Keratinocyte (primary cell): ENCODE results near the gene HMGN5. TPM values are rescaled to one million over a fixed set of nuclear protein-coding genes. Genes with fewer than 3 reads are reported as not detected.
A peak's percentile ranks its signal among the peaks of the same experiment; 100 is the strongest.

ENCODE experiments used
- DNase-seq: peaks from one replicate; pipeline ENCODE4 v3.0.0-alpha.2; 2011; ENCODE audit warnings: low read depth, missing footprints, low spot score
- FAIRE-seq: peaks from 2 replicates; lab custom pipeline; 2011; peaks lifted over from hg19 to GRCh38; lab: Jason Lieb, UNC
- H2AFZ ChIP-seq: 2 replicates; pipeline ENCODE4 v1.6.0; 2012; ENCODE audit warnings: low read length, control low read depth, inconsistent platforms; ENCODE audit not compliant: control insufficient read depth
- H3K27ac ChIP-seq: 2 replicates; pipeline ENCODE4 v1.5.1; 2011; ENCODE audit warnings: low read length; ENCODE audit not compliant: control insufficient read depth, insufficient read depth
- H3K27me3 ChIP-seq: 3 replicates; pipeline ENCODE4 v1.6.0; 2011; ENCODE audit warnings: low read length; ENCODE audit not compliant: control insufficient read depth, insufficient read depth; ENCODE audit errors: extremely low read depth
- H3K36me3 ChIP-seq, 2 experiments: 2 replicates in 1 of 2; 3 replicates in 1 of 2; pipeline ENCODE4 v1.5.1; 2011; ENCODE audit warnings: low read length in 2 of 2, mild to moderate bottlenecking in 1 of 2; ENCODE audit not compliant: control insufficient read depth in 2 of 2, insufficient read depth in 2 of 2; ENCODE audit errors: extremely low read depth in 1 of 2
- H3K4me1 ChIP-seq: 3 replicates; pipeline ENCODE4 v1.5.1; 2011; ENCODE audit warnings: low read length; ENCODE audit not compliant: control insufficient read depth, insufficient read depth; ENCODE audit errors: extremely low read depth
- H3K4me2 ChIP-seq: 3 replicates; pipeline ENCODE4 v1.6.0; 2011; ENCODE audit warnings: low read depth, low read length; ENCODE audit not compliant: control insufficient read depth, insufficient read depth; ENCODE audit errors: extremely low read depth
- H3K4me3 ChIP-seq, 3 experiments: fragments of 200-600 bp in 1 of 3; sonication (generic) in 1 of 3; 2 replicates in 2 of 3; 3 replicates in 1 of 3; pipeline ENCODE4 v1.5.1; 2011 to 2016; ENCODE audit warnings: low read length in 3 of 3, mild to moderate bottlenecking in 3 of 3, control low read depth in 2 of 3, inconsistent platforms in 1 of 3, low read depth in 1 of 3, mixed read lengths in 1 of 3, mixed run types in 1 of 3, moderate library complexity in 1 of 3; ENCODE audit not compliant: control insufficient read depth in 2 of 3, insufficient read depth in 2 of 3; ENCODE audit errors: extremely low read depth in 1 of 3
- H3K79me2 ChIP-seq: 2 replicates; pipeline ENCODE4 v1.6.0; 2012; ENCODE audit warnings: low read length; ENCODE audit not compliant: control insufficient read depth, insufficient read depth
- H3K9ac ChIP-seq: 3 replicates; pipeline ENCODE4 v1.6.0; 2011; ENCODE audit warnings: low read length; ENCODE audit not compliant: control insufficient read depth, insufficient read depth; ENCODE audit errors: extremely low read depth
- H3K9me1 ChIP-seq: 3 replicates; pipeline ENCODE4 v1.6.0; 2011; ENCODE audit warnings: low read length; ENCODE audit not compliant: control insufficient read depth, insufficient read depth; ENCODE audit errors: extremely low read depth
- H3K9me3 ChIP-seq: 2 replicates; pipeline ENCODE4 v1.5.1; 2012; ENCODE audit warnings: low read depth, low read length; ENCODE audit not compliant: control insufficient read depth
- H4K20me1 ChIP-seq: 3 replicates; pipeline ENCODE4 v1.6.0; 2011; ENCODE audit warnings: low read length; ENCODE audit not compliant: control insufficient read depth, insufficient read depth; ENCODE audit errors: extremely low read depth
- CTCF ChIP-seq, 3 experiments: IDR thresholded peaks in 1 of 3; conservative IDR thresholded peaks in 1 of 3; optimal IDR thresholded peaks in 1 of 3; 2 replicates in 2 of 3; 3 replicates in 1 of 3; pipeline versions ENCODE3 to v1.5.1; 2011; ENCODE audit warnings: low read length in 3 of 3, mild to moderate bottlenecking in 3 of 3, moderate library complexity in 2 of 3, control low read depth in 1 of 3, inconsistent platforms in 1 of 3; ENCODE audit not compliant: insufficient read depth in 2 of 3; ENCODE audit errors: extremely low read depth in 1 of 3
- EZH2 ChIP-seq: IDR thresholded peaks from one replicate; pipeline ENCODE4 v1.6.1; 2012; ENCODE audit warnings: inconsistent platforms, mild to moderate bottlenecking, low read length, moderate library complexity
- dilution Hi-C: fragments of 300-500 bp; cut with MboI; formaldehyde crosslinking; loops from one replicate; pipeline ENCODE4 v1.7.0; 2020; ENCODE audit warnings: low sequenced_read_pairs; ENCODE audit not compliant: extremely low pct_ligation_motif_present
- polyA plus RNA-seq, 5 experiments: library from polyadenylated mRNA; depleted of rRNA in 3 of 5; stranded (reverse) in 3 of 5; stranded (forward) in 1 of 5; unstranded in 1 of 5; fragments of >200 nt; gene quantifications; 1 replicate in 1 of 5; 2 replicates in 3 of 5; 3 replicates in 1 of 5; pipeline versions ENCODE4 v1.2.1 to v1.2.3, GENCODE V29; 2011 to 2012; ENCODE audit warnings: missing spikeins in 2 of 5, low read depth in 1 of 5, low replicate concordance in 1 of 5

The HMGN5 gene
- polyA plus RNA-seq, 1 donor (not counting 4 experiments of a cell fraction or from before 2014, with no cell fraction given), result 2.2 TPM

- H3K79me2 ChIP-seq, result peaks cover 7% of the 10 kb centered on the region
- H3K9me1 ChIP-seq, result no peaks in the 10 kb centered on the region
- FAIRE-seq (no peak), DNase-seq (no peak)
- H4K20me1 ChIP-seq, result no peaks in the 10 kb centered on the region
- no peak for TF ChIP-seq CTCF (optimal IDR thresholded peaks at IDR 0.05 in 1 of 3, IDR thresholded peaks at IDR 0.05 in 1 of 3, conservative IDR thresholded peaks at IDR 0.05 in 1 of 3; ENCODE audit: extremely low read depth in 1 of 3, insufficient read depth in 2 of 3, low read length in 3 of 3)
- H3K4me2 ChIP-seq, result no peak overlapping the region
- H3K27ac ChIP-seq, result no peak overlapping the region
- peaks cover 4% of the 10 kb centered on the region for H3K4me1 ChIP-seq
- H2AFZ ChIP-seq, result no peak overlapping the region
- no peaks in the 10 kb centered on the region for H3K9me3 ChIP-seq
- dilution Hi-C loops, result no loop called here
- H3K9ac ChIP-seq, result no peak overlapping the region
- H3K36me3 ChIP-seq, result no peaks in the 10 kb centered on the region
- H3K4me3 ChIP-seq, result no peak overlapping the region
- no peaks in the 10 kb centered on the region for H3K27me3 ChIP-seq
These were observed 3.8 kb upstream of the HMGN5 start for GRCh38 chrX:81205551-81205950.

- H3K4me2 ChIP-seq, result peak overlapping the region; percentile 88
- TF ChIP-seq CTCF (optimal IDR thresholded peaks at IDR 0.05 in 1 of 3, IDR thresholded peaks at IDR 0.05 in 1 of 3, conservative IDR thresholded peaks at IDR 0.05 in 1 of 3; ENCODE audit: extremely low read depth in 1 of 3, insufficient read depth in 2 of 3, low read length in 3 of 3) (no peak), EZH2 (no peak)
- no peaks in the 10 kb centered on the region for H3K9me3 ChIP-seq
- no peaks in the 10 kb centered on the region for H3K9me1 ChIP-seq
- no peaks in the 10 kb centered on the region for H3K36me3 ChIP-seq
- H3K4me1 ChIP-seq, result peaks cover 4% of the 10 kb centered on the region
- H3K27me3 ChIP-seq, result no peaks in the 10 kb centered on the region
- H3K9ac ChIP-seq, result no peak overlapping the region
- peaks cover 7% of the 10 kb centered on the region for H3K79me2 ChIP-seq
- H3K27ac ChIP-seq, result no peak overlapping the region
- FAIRE-seq (no peak), DNase-seq (no peak)
- H4K20me1 ChIP-seq, result no peaks in the 10 kb centered on the region
- dilution Hi-C loops, result no loop called here
- no peak overlapping the region for H2AFZ ChIP-seq
- H3K4me3 ChIP-seq, result peak overlapping the region; percentile 47 to 86 (median 77)
These were observed 1.2 kb upstream of the HMGN5 start for GRCh38 chrX:81202943-81203342.
